ACHN (cell line): ENCODE data around the gene MOCS1.

Experiments
- DNase-seq: peaks from one replicate; pipeline ENCODE4 v3.0.0-alpha.2; 2015
- in situ Hi-C: cut with HindIII; loops from 2 replicates; pipeline ENCODE4 v1.10.0; 2017; ENCODE audit warnings: low sequenced_read_pairs, low pct_ligation_motif_present, low pct_unique_long_range_greater_than_20kb

Gene MOCS1

GRCh38 chr6:39951716-39952115 lies 17.5 kb upstream of the MOCS1 start:
- in situ Hi-C loops, result no loop called here
- no peak for DNase-seq

- no peak for DNase-seq
- in situ Hi-C loops, result no loop called here
Observed at GRCh38 chr6:39951191-39951590, 16.9 kb upstream of the MOCS1 start.

- in situ Hi-C loops, result no loop called here
- DNase-seq, result no peak
Observed at GRCh38 chr6:39950125-39950720, 16.0 kb upstream of the MOCS1 start.

- no peak for DNase-seq
- in situ Hi-C loops, result no loop called here
Observed at GRCh38 chr6:39948199-39948791, 14.0 kb upstream of the MOCS1 start.

GRCh38 chr6:39947611-39948068 lies 13.4 kb upstream of the MOCS1 start:
- DNase-seq, result no peak
- in situ Hi-C loops, result no loop called here

GRCh38 chr6:39945626-39946025 lies 11.4 kb upstream of the MOCS1 start:
- DNase-seq, result no peak
- in situ Hi-C loops, result no loop called here

- in situ Hi-C loops, result no loop called here
- no peak for DNase-seq
Observed at GRCh38 chr6:39942903-39943580, 8.8 kb upstream of the MOCS1 start.

GRCh38 chr6:39941820-39942219 lies 7.6 kb upstream of the MOCS1 start:
- in situ Hi-C loops, result no loop called here
- DNase-seq, result no peak

GRCh38 chr6:39941138-39941537 lies 6.9 kb upstream of the MOCS1 start:
- DNase-seq, result no peak
- in situ Hi-C loops, result no loop called here

- in situ Hi-C loops, result no loop called here
- DNase-seq, result no peak
Observed at GRCh38 chr6:39938773-39939654, 4.8 kb upstream of the MOCS1 start.

GRCh38 chr6:39937686-39938333 lies 3.5 kb upstream of the MOCS1 start:
- in situ Hi-C loops, result no loop called here
- no peak for DNase-seq

GRCh38 chr6:39936857-39937256 lies 2.6 kb upstream of the MOCS1 start:
- in situ Hi-C loops, result no loop called here
- no peak for DNase-seq

GRCh38 chr6:39935241-39935640 lies 979 bp upstream of the MOCS1 start:
- in situ Hi-C loops, result no loop called here
- no peak for DNase-seq

- no peak for DNase-seq
Observed at GRCh38 chr6:39933669-39934130, 562 bp downstream of the MOCS1 start.

GRCh38 chr6:39932386-39932910 lies 1.8 kb downstream of the MOCS1 start:
- in situ Hi-C loops, result no loop called here
- DNase-seq, result no peak

More at GRCh38 chr6:39933669-39934130, 562 bp downstream of the MOCS1 start:
- in situ Hi-C loops, result no loop called here

GRCh38 chr6:39931607-39932006 lies 2.7 kb downstream of the MOCS1 start:
- DNase-seq, result no peak
- in situ Hi-C loops, result no loop called here

- DNase-seq, result no peak
- in situ Hi-C loops, result no loop called here
Observed at GRCh38 chr6:39930540-39930939, 3.7 kb downstream of the MOCS1 start.

- in situ Hi-C loops, result no loop called here
- no peak for DNase-seq
Observed at GRCh38 chr6:39929733-39930461, 4.4 kb downstream of the MOCS1 start.
